ENCODE results near the gene DAZL. TPM values are rescaled to one million over a fixed set of nuclear protein-coding genes. Genes with fewer than 3 reads are reported as not detected.

DAZL gene
- total RNA-seq, 1 experiment from 2014 or later, result 3.9 TPM

DNA sequence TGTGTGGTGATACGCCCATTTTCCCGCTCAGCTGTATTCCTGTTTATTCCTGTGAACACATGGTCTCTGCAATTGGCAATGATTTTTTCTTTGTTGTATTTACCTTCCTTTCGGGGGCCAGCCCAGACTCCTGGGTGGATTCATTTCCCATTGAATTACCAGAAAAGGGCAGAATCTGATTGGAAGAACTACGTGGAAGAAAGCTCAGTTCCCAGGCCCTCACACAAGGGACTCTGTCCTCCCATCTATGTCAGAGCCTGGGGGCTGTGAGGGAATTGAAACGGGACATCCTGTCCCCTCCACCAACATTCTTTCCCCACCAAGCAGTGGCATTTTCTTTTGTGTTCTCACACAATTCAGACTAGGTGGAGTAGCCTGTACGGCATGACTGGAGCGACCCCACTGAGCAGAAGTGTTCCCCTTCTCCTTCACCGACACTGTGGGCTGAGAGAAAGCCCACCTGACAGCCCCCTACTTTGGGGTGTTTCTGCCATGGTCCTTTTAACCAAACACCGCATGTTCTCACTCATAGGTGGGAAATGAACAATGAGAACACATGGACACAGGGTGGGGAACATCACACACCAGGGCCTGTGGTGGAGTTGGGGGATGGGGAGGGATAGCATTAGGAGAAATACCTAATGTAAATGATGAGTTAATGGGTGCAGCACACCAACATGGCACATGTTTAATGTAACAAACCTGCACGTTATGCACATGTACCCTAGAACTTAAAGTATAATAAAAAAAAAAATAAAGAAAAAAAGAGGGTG is 59.6 kb downstream of the DAZL start (continued):
- TF ChIP-seq, protein P1, sequence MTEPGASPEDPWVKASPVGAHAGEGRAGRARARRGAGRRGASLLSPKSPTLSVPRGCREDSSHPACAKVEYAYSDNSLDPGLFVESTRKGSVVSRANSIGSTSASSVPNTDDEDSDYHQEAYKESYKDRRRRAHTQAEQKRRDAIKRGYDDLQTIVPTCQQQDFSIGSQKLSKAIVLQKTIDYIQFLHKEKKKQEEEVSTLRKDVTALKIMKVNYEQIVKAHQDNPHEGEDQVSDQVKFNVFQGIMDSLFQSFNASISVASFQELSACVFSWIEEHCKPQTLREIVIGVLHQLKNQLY (CRISPR knock-in tag; IDR thresholded peaks at IDR 0.05), result no peak
- TF ChIP-seq, protein P2, sequence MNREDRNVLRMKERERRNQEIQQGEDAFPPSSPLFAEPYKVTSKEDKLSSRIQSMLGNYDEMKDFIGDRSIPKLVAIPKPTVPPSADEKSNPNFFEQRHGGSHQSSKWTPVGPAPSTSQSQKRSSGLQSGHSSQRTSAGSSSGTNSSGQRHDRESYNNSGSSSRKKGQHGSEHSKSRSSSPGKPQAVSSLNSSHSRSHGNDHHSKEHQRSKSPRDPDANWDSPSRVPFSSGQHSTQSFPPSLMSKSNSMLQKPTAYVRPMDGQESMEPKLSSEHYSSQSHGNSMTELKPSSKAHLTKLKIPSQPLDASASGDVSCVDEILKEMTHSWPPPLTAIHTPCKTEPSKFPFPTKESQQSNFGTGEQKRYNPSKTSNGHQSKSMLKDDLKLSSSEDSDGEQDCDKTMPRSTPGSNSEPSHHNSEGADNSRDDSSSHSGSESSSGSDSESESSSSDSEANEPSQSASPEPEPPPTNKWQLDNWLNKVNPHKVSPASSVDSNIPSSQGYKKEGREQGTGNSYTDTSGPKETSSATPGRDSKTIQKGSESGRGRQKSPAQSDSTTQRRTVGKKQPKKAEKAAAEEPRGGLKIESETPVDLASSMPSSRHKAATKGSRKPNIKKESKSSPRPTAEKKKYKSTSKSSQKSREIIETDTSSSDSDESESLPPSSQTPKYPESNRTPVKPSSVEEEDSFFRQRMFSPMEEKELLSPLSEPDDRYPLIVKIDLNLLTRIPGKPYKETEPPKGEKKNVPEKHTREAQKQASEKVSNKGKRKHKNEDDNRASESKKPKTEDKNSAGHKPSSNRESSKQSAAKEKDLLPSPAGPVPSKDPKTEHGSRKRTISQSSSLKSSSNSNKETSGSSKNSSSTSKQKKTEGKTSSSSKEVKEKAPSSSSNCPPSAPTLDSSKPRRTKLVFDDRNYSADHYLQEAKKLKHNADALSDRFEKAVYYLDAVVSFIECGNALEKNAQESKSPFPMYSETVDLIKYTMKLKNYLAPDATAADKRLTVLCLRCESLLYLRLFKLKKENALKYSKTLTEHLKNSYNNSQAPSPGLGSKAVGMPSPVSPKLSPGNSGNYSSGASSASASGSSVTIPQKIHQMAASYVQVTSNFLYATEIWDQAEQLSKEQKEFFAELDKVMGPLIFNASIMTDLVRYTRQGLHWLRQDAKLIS (CRISPR knock-in tag; IDR thresholded peaks at IDR 0.05; ENCODE audit: borderline replicate concordance), result no peak
- TF ChIP-seq FOXP1 (CRISPR knock-in tag; IDR thresholded peaks at IDR 0.05; ENCODE audit: borderline replicate concordance) (no peak), ZNF423 (CRISPR knock-in tag; IDR thresholded peaks at IDR 0.05) (no peak), ZNF121 (CRISPR knock-in tag; IDR thresholded peaks at IDR 0.05) (no peak), ESRRA (CRISPR knock-in tag; IDR thresholded peaks at IDR 0.05; ENCODE audit: borderline replicate concordance) (no peak)
- TF ChIP-seq, protein P3, sequence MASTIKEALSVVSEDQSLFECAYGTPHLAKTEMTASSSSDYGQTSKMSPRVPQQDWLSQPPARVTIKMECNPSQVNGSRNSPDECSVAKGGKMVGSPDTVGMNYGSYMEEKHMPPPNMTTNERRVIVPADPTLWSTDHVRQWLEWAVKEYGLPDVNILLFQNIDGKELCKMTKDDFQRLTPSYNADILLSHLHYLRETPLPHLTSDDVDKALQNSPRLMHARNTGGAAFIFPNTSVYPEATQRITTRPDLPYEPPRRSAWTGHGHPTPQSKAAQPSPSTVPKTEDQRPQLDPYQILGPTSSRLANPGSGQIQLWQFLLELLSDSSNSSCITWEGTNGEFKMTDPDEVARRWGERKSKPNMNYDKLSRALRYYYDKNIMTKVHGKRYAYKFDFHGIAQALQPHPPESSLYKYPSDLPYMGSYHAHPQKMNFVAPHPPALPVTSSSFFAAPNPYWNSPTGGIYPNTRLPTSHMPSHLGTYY (CRISPR knock-in tag; IDR thresholded peaks at IDR 0.05), result no peak

DNA sequence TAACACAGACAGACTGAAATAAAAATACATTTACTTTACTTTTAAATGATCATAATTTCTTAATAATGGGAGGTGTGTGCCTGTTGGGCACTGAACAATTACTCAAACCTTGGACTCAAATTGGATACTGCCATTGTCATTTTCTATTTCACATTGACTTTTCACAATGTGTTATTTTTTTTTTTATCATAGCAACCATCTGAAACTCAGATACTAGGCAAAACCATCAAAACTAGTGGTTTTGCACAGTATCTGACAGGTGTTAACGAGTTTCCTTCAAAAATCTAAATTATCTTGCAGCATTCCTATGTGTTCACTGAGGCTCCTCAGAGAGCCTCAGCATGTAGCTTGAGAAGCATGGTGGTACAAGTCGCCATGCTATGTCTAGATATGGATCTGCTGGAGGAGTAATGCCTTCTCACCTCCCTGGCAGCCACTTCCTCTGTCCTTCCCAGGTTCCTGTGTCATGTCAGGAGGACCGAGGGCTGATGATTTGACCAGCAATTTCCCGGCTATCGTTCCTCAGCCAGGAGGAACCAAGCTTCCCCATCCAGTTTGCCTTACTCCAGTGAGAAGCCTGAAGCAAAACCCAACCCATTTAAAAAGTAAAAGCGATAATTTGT is 61.9 kb downstream of the DAZL start:
- Mint-ChIP-seq H3K27ac (no peak overlapping the region), H3K9me3 (peaks cover 4% of the 10 kb centered on the region; the same call in 1 of the 2 replicates)

More for the DNA sequence above, 61.9 kb downstream of the DAZL start:
- Mint-ChIP-seq H3K27me3 (ENCODE audit: low read depth) (no peaks in the 10 kb centered on the region), H3K36me3 (no peaks in the 10 kb centered on the region), H3K4me1 (peaks cover 6% of the 10 kb centered on the region), H3K4me3 (no peak overlapping the region)
- no peak for TF ChIP-seq SMAD3 (CRISPR knock-in tag; IDR thresholded peaks at IDR 0.05; ENCODE audit: borderline replicate concordance)
- TF ChIP-seq FOXP1 (CRISPR knock-in tag; IDR thresholded peaks at IDR 0.05; ENCODE audit: borderline replicate concordance), result no peak
- TF ChIP-seq SP1 (CRISPR knock-in tag; conservative IDR thresholded peaks at IDR 0.05), result no peak
- TF ChIP-seq, protein P3 (CRISPR knock-in tag; IDR thresholded peaks at IDR 0.05), result no peak
- TF ChIP-seq, protein P4, sequence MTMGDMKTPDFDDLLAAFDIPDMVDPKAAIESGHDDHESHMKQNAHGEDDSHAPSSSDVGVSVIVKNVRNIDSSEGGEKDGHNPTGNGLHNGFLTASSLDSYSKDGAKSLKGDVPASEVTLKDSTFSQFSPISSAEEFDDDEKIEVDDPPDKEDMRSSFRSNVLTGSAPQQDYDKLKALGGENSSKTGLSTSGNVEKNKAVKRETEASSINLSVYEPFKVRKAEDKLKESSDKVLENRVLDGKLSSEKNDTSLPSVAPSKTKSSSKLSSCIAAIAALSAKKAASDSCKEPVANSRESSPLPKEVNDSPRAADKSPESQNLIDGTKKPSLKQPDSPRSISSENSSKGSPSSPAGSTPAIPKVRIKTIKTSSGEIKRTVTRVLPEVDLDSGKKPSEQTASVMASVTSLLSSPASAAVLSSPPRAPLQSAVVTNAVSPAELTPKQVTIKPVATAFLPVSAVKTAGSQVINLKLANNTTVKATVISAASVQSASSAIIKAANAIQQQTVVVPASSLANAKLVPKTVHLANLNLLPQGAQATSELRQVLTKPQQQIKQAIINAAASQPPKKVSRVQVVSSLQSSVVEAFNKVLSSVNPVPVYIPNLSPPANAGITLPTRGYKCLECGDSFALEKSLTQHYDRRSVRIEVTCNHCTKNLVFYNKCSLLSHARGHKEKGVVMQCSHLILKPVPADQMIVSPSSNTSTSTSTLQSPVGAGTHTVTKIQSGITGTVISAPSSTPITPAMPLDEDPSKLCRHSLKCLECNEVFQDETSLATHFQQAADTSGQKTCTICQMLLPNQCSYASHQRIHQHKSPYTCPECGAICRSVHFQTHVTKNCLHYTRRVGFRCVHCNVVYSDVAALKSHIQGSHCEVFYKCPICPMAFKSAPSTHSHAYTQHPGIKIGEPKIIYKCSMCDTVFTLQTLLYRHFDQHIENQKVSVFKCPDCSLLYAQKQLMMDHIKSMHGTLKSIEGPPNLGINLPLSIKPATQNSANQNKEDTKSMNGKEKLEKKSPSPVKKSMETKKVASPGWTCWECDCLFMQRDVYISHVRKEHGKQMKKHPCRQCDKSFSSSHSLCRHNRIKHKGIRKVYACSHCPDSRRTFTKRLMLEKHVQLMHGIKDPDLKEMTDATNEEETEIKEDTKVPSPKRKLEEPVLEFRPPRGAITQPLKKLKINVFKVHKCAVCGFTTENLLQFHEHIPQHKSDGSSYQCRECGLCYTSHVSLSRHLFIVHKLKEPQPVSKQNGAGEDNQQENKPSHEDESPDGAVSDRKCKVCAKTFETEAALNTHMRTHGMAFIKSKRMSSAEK (CRISPR knock-in tag; IDR thresholded peaks at IDR 0.05; ENCODE audit: borderline replicate concordance), result no peak
- TF ChIP-seq OVOL2 (CRISPR knock-in tag; IDR thresholded peaks at IDR 0.05; ENCODE audit: borderline replicate concordance), result no peak
- TF ChIP-seq FOXJ3 (CRISPR knock-in tag; IDR thresholded peaks at IDR 0.05; ENCODE audit: borderline replicate concordance), result no peak
- ATAC-seq (no peak), DNase-seq (ENCODE audit: low spot score) (no peak)
- CTCF ChIA-PET, result no interaction called here
- POLR2A ChIA-PET, result no interaction called here
